ENCODE measurements around the gene ST3GAL3. TPM values are rescaled to one million over a fixed set of nuclear protein-coding genes. Genes with fewer than 3 reads are reported as not detected.

The ST3GAL3 gene
- polyA plus RNA-seq, 2 of the 4 experiments (the other 2 are of a cell fraction) = 2.5 to 4.0 TPM

DNA sequence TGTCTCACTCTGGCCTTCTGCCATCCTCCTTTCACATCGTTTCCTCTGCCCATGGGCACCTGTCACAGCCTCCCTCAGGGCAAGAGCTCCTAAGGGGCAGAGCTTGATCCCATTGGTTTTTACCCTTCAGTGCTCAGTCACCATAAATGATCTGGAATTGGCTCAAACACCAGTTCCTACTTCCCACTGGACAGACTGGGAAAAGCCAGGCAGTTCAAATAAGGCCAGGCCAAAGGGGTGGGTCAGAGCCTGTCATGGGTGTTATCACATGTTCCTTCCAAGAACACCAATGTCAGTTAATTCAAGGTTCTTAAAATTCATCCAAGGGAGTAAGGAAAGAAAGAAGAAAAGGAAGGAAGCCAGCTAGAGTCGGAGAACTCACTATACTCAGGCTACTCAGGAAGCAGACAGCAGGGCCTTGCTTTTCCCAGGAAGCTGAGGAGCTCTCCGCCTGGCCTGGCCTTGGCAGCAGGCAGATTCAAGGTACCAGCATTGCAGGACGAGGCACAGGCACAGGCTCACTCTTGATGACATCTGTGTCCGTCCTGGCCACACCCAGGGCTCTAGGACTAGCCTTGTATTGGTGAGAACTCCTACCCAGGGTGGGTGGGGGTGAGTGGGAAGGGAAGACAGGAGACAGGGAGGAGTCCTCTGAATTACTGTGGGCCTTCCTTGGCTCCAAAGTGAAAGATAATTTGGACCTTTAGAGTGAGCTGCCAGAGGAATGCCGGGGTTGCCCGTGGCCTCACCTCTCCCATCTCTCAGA lies 194.0 kb downstream of the ST3GAL3 start (continued):
- TF ChIP-seq, protein P1, sequence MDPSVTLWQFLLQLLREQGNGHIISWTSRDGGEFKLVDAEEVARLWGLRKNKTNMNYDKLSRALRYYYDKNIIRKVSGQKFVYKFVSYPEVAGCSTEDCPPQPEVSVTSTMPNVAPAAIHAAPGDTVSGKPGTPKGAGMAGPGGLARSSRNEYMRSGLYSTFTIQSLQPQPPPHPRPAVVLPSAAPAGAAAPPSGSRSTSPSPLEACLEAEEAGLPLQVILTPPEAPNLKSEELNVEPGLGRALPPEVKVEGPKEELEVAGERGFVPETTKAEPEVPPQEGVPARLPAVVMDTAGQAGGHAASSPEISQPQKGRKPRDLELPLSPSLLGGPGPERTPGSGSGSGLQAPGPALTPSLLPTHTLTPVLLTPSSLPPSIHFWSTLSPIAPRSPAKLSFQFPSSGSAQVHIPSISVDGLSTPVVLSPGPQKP (IDR thresholded peaks at IDR 0.05; ENCODE audit: low read depth, low read length) = no peak

DNA sequence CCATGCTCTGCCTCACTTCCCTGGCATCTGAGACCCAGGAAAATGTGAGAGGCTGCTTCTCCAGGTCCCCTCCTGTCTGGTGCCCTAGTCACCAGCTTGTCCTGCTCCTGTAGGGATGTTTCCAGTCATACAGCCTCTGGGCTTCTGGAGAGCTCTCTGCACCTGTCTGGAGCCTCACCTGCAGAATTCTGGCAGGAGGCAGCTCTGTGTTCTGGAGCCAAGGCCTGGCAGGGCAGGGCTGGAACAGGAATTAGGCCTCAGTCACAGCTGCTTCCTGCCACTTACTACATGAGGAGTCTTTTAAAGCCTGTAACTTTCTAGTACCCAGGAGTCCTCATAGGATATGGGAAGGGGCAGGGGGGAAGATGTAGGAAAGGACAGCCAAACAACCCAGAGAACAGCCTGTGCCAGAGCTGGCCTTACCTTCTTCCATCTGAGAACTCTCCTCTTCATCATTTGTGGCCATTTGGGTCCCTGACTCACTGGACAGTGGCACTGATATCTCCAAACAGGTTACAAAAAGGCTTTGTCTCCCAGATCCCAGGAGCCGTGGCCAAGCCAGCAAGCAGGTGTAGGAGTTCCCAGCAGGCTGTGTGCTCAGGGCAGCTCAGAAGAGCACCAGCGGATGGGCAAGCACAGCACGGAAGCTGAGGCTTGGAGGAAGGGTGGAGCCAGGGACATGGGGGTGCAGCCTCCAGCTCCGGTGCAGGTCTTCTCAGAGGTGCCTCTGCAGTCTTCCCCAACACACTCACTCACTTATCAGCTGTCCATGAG lies 194.9 kb downstream of the ST3GAL3 start:
- Histone ChIP-seq H3K27ac (no peak overlapping the region), H3K4me3 (no peak overlapping the region), H3K9me3 (no peaks in the 10 kb centered on the region), H3K4me1 (no peaks in the 10 kb centered on the region), H3K4me2 (no peak overlapping the region)
- ATAC-seq (no peak), DNase-seq (ENCODE audit: low read depth in 1 of 2, low spot score in 1 of 2) (no peak), FAIRE-seq (no peak)
- CTCF ChIA-PET = interaction anchor here (0.9 kb wide), 1 partner anchor 10 kb away, joined by 3 read pairs; no protein-coding TSS in a partner anchor
- TF ChIP-seq EP300 (IDR thresholded peaks at IDR 0.05) (no peak), NFE2L2 (conservative IDR thresholded peaks at IDR 0.05; ENCODE audit: low read length) (no peak), ZNF302 (CRISPR knock-in tag; IDR thresholded peaks at IDR 0.05) (no peak), RNF2 (IDR thresholded peaks at IDR 0.05; ENCODE audit: borderline replicate concordance, low read depth) (no peak), CBX8 (IDR thresholded peaks at IDR 0.05) (no peak), KDM1A (IDR thresholded peaks at IDR 0.05; ENCODE audit: low read depth) (no peak), NPAS2 (CRISPR knock-in tag; IDR thresholded peaks at IDR 0.05; ENCODE audit: borderline replicate concordance) (no peak)
- TF ChIP-seq, protein P2, sequence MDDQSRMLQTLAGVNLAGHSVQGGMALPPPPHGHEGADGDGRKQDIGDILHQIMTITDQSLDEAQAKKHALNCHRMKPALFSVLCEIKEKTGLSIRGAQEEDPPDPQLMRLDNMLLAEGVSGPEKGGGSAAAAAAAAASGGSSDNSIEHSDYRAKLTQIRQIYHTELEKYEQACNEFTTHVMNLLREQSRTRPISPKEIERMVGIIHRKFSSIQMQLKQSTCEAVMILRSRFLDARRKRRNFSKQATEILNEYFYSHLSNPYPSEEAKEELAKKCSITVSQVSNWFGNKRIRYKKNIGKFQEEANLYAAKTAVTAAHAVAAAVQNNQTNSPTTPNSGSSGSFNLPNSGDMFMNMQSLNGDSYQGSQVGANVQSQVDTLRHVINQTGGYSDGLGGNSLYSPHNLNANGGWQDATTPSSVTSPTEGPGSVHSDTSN (IDR thresholded peaks at IDR 0.05) = no peak
- POLR2A ChIA-PET = no interaction called here
- 100% methylated on average over 3 of the region's 4 CpGs for WGBS (ENCODE audit: missing lambda C conversion rate)

DNA sequence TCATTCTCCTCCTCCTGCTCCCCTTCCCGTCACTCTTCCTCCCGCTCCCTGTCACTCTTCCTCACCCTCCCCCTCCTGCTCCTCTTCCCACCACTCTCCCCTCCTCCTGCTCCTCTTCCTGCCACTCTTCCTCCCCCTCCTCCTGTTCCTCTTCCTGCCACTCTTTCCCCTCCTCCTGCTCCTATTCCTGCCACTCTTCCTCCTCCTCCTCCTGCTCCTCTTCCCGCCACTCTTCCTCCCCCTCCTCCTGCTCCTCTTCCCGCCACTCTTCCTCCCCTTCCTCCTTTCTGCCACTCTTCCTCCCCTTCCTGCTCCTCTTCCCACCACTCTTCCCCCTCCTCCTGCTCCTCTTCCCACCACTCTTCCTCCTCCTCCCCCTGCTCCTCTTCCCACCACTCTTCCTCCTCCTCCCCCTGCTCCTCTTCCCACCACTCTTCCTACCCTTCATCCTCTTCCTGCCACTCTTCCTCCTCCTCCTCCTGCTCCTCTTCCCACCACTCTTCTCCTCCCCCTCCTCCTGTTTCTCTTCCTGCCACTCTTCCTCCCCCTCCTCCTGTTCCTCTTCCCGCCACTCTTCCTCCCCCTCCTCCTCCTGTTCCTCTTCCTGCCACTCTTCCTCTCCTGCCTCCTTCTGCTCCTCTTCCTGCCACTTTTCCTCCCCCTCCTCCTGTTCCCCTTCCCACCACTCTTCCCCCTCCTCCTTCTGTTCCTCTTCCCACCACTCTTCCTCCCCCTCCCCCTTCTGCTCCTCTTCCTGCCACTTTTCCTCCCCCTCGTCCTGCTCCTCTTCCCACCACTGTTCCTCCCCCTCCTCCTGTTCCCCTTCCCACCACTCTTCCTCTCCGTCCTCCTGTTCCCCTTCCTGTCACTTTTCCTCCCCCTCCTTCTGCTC lies 197.6 kb downstream of the ST3GAL3 start:
- ATAC-seq (no peak), FAIRE-seq (no peak), DNase-seq (ENCODE audit: low read depth in 1 of 2, low spot score in 1 of 2) (no peak)
- Histone ChIP-seq H3K4me2 (no peak overlapping the region), H3K9me3 (no peaks in the 10 kb centered on the region), H3K4me1 (no peaks in the 10 kb centered on the region), H3K4me3 (no peak overlapping the region), H3K27ac (no peak overlapping the region)
- POLR2A ChIA-PET = no interaction called here
- 64% methylated on average over 4 of the region's 7 CpGs for WGBS (ENCODE audit: missing lambda C conversion rate)
- TF ChIP-seq EP300 (IDR thresholded peaks at IDR 0.05) (no peak), RCOR1 (IDR thresholded peaks at IDR 0.05; ENCODE audit: low read depth, low read length) (no peak), CBX2 (IDR thresholded peaks at IDR 0.05; ENCODE audit: borderline replicate concordance, low read depth) (no peak), NR3C1 (IDR thresholded peaks at IDR 0.05) (no peak), ZC3H11A (IDR thresholded peaks at IDR 0.05) (no peak), JUN (IDR thresholded peaks at IDR 0.05) (no peak), MAZ (IDR thresholded peaks at IDR 0.05; ENCODE audit: borderline replicate concordance, low read depth, low read length) (no peak), ZNF302 (CRISPR knock-in tag; IDR thresholded peaks at IDR 0.05) (no peak)
- TF ChIP-seq, protein P3, sequence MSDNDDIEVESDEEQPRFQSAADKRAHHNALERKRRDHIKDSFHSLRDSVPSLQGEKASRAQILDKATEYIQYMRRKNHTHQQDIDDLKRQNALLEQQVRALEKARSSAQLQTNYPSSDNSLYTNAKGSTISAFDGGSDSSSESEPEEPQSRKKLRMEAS (IDR thresholded peaks at IDR 0.05) = no peak
- CTCF ChIA-PET = no interaction called here
